Mucosa of rectum (tissue), 2 donors: ENCODE measurements around the gene PPP2R5C.

Experiments used
- H3K27ac ChIP-seq, 2 donors: one replicate each; pipeline ENCODE4 v1.7.0; 2013; ENCODE audit warnings: inconsistent platforms in 2 of 2, low read depth in 2 of 2, low read length in 2 of 2
- H3K27me3 ChIP-seq, 2 donors: one replicate each; pipeline ENCODE4 v1.7.0; 2013; ENCODE audit warnings: low read length in 2 of 2; ENCODE audit not compliant: control insufficient read depth in 2 of 2, insufficient read depth in 2 of 2
- H3K36me3 ChIP-seq, 2 donors: one replicate each; pipeline ENCODE4 v1.7.0; 2013; ENCODE audit warnings: low read length in 2 of 2; ENCODE audit not compliant: control insufficient read depth in 2 of 2, insufficient read depth in 2 of 2
- H3K4me1 ChIP-seq, 2 donors: one replicate each; pipeline ENCODE4 v1.7.0; 2013; ENCODE audit warnings: low read length in 2 of 2, mild to moderate bottlenecking in 1 of 2; ENCODE audit not compliant: control insufficient read depth in 2 of 2, insufficient read depth in 2 of 2
- H3K4me3 ChIP-seq, 2 donors: one replicate each; pipeline ENCODE4 v1.7.0; 2013; ENCODE audit warnings: low read length in 2 of 2
- H3K9ac ChIP-seq, 2 donors: one replicate each; pipeline ENCODE4 v1.7.0; 2013; ENCODE audit warnings: low read length in 2 of 2, low read depth in 1 of 2, mild to moderate bottlenecking in 1 of 2
- H3K9me3 ChIP-seq, 2 donors: one replicate each; pipeline ENCODE4 v1.7.0; 2013; ENCODE audit warnings: low read length in 2 of 2; ENCODE audit not compliant: control insufficient read depth in 2 of 2
- donor health status: healthy.
- donor health status: Normal muscosa, but diverticular disease.

PPP2R5C gene

GRCh38 chr14:101975231-101975630 is 213.7 kb downstream of the PPP2R5C start:
- Histone ChIP-seq H3K9ac (no peak overlapping the region), H3K36me3 (peaks cover 19 to 31% of the 10 kb centered on the region in 2 donors), H3K9me3 (no peaks in the 10 kb centered on the region), H3K4me3 (no peak overlapping the region), H3K27ac (no peak overlapping the region), H3K27me3 (no peaks in the 10 kb centered on the region), H3K4me1 (peaks cover 8 to 14% of the 10 kb centered on the region in 2 donors)
